ENCODE results near the gene FRMD4A.

The FRMD4A gene

GRCh38 chr10:14010769-14011574 lies 319.8 kb downstream of the FRMD4A start:
- Mint-ChIP-seq H3K4me1 (ENCODE audit: low read depth) (peaks cover 41% of the 10 kb centered on the region), H3K27ac (no peak overlapping the region), H3K9me3 (no peaks in the 10 kb centered on the region), H3K36me3 (ENCODE audit: low read depth) (no peaks in the 10 kb centered on the region), H3K27me3 (peaks cover 3% of the 10 kb centered on the region), H3K4me3 (no peak overlapping the region)
- DNase-seq: no peak

DNA sequence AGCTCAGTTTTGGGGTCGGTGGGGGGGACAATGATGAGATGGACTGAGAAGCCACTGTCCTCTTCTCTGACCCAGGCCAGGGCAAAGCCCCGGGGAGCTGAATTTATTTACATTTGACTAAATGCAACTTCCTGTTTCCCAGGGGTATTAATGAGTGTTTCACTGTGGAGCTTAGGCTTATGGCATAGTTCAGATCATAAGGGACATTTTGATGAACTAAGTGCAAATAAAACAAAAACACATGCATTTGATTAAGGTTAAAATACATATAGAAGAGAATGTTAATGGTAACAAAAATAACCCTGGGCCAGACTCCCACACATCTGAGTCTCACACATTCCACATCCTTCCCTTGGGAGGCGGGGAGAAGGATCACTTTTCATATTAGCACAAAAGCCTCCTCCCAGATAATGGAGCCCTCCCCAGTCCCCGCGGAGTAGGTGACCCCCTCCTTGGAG lies 320.6 kb downstream of the FRMD4A start:
- Mint-ChIP-seq H3K27ac (peak overlapping the region; percentile 91), H3K4me3 (peak overlapping the region; percentile 78), H3K9me3 (no peaks in the 10 kb centered on the region), H3K27me3 (no peaks in the 10 kb centered on the region), H3K4me1 (ENCODE audit: low read depth) (peaks cover 35% of the 10 kb centered on the region), H3K36me3 (ENCODE audit: low read depth) (no peaks in the 10 kb centered on the region)
- DNase-seq: no peak

GRCh38 chr10:14009371-14010100 lies 321.2 kb downstream of the FRMD4A start:
- H3K4me3 Mint-ChIP-seq: peak overlapping the region; percentile 78
- peak overlapping the region; percentile 91 for H3K27ac Mint-ChIP-seq
- peaks cover 35% of the 10 kb centered on the region for H3K4me1 Mint-ChIP-seq (ENCODE audit: low read depth)
- H3K27me3 Mint-ChIP-seq: no peaks in the 10 kb centered on the region
- H3K36me3 Mint-ChIP-seq (ENCODE audit: low read depth): no peaks in the 10 kb centered on the region
- DNase-seq: peak; percentile 73
- no peaks in the 10 kb centered on the region for H3K9me3 Mint-ChIP-seq

DNA sequence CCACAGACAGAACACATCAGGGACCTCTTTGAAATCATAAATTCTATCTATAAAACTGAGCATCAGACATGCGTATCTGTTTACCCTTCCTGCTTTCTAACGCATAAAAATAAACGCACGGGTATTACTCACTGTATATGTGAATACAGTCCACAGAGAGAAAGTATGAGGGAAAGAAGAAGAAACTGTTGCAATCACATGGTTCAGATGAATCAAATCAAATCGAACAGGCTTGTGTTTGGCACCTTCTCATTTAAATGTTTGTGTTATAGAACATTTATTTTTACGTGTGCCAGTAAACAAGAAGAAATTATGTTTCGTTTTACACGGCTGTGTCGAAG lies 322.0 kb downstream of the FRMD4A start:
- H3K4me1 Mint-ChIP-seq (ENCODE audit: low read depth): peaks cover 41% of the 10 kb centered on the region
- peak overlapping the region; percentile 78 for H3K4me3 Mint-ChIP-seq
- no peaks in the 10 kb centered on the region for H3K36me3 Mint-ChIP-seq (ENCODE audit: low read depth)
- no peak for DNase-seq
- H3K27ac Mint-ChIP-seq: peak overlapping the region; percentile 61
- H3K27me3 Mint-ChIP-seq: no peaks in the 10 kb centered on the region
- no peaks in the 10 kb centered on the region for H3K9me3 Mint-ChIP-seq

DNA sequence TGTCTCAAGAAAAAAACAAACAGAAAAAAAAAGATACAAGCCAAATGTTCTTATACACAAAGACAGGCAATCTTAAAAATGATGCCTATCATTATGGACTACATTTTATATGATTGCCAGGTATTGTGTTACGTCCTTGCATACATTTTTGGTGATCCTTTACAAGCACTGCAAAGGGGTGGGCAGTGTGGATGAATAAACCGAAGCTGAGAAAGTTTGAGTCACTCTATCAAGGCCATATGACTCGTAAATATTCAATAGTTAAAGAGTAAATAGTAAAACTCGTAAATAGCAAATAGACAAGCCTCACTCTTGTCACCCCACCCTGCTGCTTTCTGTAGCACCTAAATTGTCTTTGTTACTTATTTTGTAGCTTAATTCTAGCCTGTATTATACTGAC lies 326.2 kb downstream of the FRMD4A start:
- DNase-seq: no peak
- Mint-ChIP-seq H3K4me1 (ENCODE audit: low read depth) (peaks cover 43% of the 10 kb centered on the region), H3K4me3 (no peak overlapping the region), H3K36me3 (ENCODE audit: low read depth) (no peaks in the 10 kb centered on the region), H3K27me3 (no peaks in the 10 kb centered on the region), H3K27ac (no peak overlapping the region), H3K9me3 (no peaks in the 10 kb centered on the region)

DNA sequence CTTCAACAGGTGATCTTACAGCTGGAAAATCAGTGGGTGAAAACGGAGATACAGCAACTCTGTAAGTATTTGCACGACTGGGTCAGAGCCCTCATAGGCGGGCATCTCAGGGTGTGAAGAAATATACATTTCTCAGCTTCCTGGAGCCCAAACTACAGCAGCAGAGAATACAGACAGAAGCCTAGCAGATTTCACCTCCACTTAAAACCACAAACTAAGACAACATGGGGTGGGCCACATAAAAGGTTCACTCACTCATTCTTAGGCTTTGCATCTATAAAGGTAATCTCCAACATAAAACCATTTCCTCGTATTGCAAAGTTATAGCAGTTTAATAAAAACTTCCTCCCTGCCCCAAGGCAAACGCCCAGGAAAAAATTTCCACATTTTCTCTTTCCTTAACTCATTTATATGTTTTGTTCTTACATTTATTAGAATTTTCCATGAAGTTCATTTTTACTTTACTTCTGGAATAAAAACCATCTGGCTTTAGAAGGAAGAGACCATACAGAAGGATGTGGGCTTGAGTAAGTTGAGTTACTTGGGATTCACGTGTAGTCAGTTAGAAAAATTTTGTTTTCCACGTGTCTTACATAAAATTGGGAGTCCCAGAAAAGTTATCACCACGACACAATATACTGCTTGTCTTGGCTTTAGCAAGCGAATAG lies 327.1 kb downstream of the FRMD4A start:
- H3K27me3 Mint-ChIP-seq: no peaks in the 10 kb centered on the region
- H3K4me1 Mint-ChIP-seq (ENCODE audit: low read depth): peaks cover 34% of the 10 kb centered on the region
- no peaks in the 10 kb centered on the region for H3K36me3 Mint-ChIP-seq (ENCODE audit: low read depth)
- no peak overlapping the region for H3K4me3 Mint-ChIP-seq
- no peaks in the 10 kb centered on the region for H3K9me3 Mint-ChIP-seq
- no peak overlapping the region for H3K27ac Mint-ChIP-seq
- DNase-seq: no peak

GRCh38 chr10:14001298-14002040 lies 329.3 kb downstream of the FRMD4A start:
- Mint-ChIP-seq H3K4me1 (ENCODE audit: low read depth) (peaks cover 21% of the 10 kb centered on the region), H3K36me3 (ENCODE audit: low read depth) (no peaks in the 10 kb centered on the region), H3K9me3 (no peaks in the 10 kb centered on the region), H3K27ac (no peak overlapping the region), H3K4me3 (no peak overlapping the region), H3K27me3 (no peaks in the 10 kb centered on the region)
- DNase-seq: no peak

DNA sequence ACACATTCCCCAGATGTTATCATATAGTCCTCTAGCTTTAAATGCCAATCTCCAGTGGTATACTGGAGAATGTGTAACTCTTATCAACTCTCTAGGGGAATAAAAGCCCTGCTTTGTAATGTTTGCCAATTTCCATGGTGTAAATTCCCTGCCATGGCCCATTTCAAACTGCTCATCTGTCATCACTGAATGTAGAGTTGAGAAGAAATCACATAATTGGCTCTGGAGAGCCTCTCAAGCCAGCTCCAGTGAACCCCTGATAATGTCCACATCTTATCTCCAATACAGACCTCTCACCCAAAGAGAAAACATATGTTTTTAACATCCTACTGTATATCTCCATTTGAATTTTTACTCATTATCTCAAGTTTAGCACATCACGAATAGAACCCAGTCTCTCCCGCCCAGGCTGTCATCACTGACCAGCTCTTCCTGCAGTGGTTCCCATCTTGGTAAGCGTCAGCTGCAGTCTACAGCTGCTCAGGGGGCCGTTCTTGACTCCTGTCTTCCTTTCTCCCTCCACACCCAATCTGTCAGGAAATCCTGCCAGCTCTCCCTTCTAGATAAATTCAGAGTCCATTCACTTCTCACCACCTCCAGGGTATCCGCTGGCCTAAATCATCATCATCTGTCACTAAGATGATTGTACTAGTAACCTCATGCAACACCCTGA lies 332.4 kb downstream of the FRMD4A start:
- Mint-ChIP-seq H3K27ac (no peak overlapping the region), H3K4me3 (no peak overlapping the region), H3K27me3 (no peaks in the 10 kb centered on the region), H3K4me1 (ENCODE audit: low read depth) (peaks cover 18% of the 10 kb centered on the region), H3K36me3 (ENCODE audit: low read depth) (no peaks in the 10 kb centered on the region), H3K9me3 (no peaks in the 10 kb centered on the region)
- DNase-seq: no peak

GRCh38 chr10:13997650-13998049 lies 333.1 kb downstream of the FRMD4A start:
- no peak for DNase-seq
- no peaks in the 10 kb centered on the region for H3K36me3 Mint-ChIP-seq (ENCODE audit: low read depth)
- H3K4me3 Mint-ChIP-seq: no peak overlapping the region
- no peaks in the 10 kb centered on the region for H3K9me3 Mint-ChIP-seq
- H3K4me1 Mint-ChIP-seq (ENCODE audit: low read depth): peaks cover 12% of the 10 kb centered on the region
- H3K27me3 Mint-ChIP-seq: no peaks in the 10 kb centered on the region
- no peak overlapping the region for H3K27ac Mint-ChIP-seq

DNA sequence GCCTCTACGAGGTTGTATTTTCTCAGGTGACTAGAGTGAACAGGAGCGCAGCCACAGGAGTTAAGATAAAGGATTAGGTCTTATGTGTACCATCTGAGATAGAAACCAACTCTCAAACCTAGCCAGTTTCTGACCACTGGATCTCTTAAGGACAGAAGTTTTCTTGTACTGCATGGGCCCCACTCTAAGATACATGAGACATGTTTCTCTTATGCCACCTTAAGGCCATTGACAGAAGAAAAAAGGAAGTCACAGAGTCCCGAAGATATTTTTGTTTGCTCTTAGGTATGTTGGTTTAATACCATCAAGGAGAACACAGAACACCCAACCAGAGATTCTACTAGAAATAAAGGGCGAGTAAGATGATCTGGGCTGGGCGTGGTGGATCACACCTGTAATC lies 335.8 kb downstream of the FRMD4A start:
- Mint-ChIP-seq H3K27me3 (no peaks in the 10 kb centered on the region), H3K4me1 (ENCODE audit: low read depth) (peaks cover 8% of the 10 kb centered on the region), H3K27ac (no peak overlapping the region), H3K9me3 (no peaks in the 10 kb centered on the region), H3K36me3 (ENCODE audit: low read depth) (no peaks in the 10 kb centered on the region), H3K4me3 (no peak overlapping the region)
- no peak for DNase-seq

- Mint-ChIP-seq H3K9me3 (no peaks in the 10 kb centered on the region), H3K27ac (no peak overlapping the region)
- no peak for DNase-seq
Observed at GRCh38 chr10:13993673-13994089, 337.0 kb downstream of the FRMD4A start.

DNA sequence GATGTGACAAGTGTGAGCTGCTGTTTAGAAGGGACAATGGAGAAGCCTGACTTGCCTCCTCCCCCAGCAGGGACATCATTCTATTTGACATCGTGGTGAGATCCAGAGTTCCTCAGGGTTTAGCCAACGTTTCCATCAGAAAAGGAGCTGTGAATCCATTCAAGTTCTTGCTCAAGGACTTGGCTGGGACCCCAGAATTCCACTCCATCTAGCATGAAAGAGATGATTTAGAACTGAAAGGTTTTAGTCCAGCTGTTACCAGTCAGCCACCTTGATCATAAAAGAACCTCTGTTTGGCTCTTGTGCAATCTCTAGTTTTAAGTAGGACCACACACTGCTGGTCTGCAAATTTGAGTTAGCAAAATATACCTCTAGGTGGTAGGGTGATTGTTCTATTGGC lies 337.6 kb downstream of the FRMD4A start:
- Mint-ChIP-seq H3K27me3 (no peaks in the 10 kb centered on the region), H3K4me3 (no peak overlapping the region), H3K4me1 (ENCODE audit: low read depth) (peaks cover 11% of the 10 kb centered on the region), H3K27ac (no peak overlapping the region), H3K36me3 (ENCODE audit: low read depth) (no peaks in the 10 kb centered on the region), H3K9me3 (no peaks in the 10 kb centered on the region)
- no peak for DNase-seq

More at GRCh38 chr10:13993673-13994089, 337.0 kb downstream of the FRMD4A start:
- H3K4me1 Mint-ChIP-seq (ENCODE audit: low read depth): peaks cover 8% of the 10 kb centered on the region
- no peak overlapping the region for H3K4me3 Mint-ChIP-seq
- no peaks in the 10 kb centered on the region for H3K27me3 Mint-ChIP-seq
- H3K36me3 Mint-ChIP-seq (ENCODE audit: low read depth): no peaks in the 10 kb centered on the region

GRCh38 chr10:13991353-13991752 lies 339.4 kb downstream of the FRMD4A start:
- DNase-seq: no peak
- Mint-ChIP-seq H3K4me1 (ENCODE audit: low read depth) (peaks cover 23% of the 10 kb centered on the region), H3K27ac (no peak overlapping the region), H3K27me3 (no peaks in the 10 kb centered on the region), H3K9me3 (no peaks in the 10 kb centered on the region), H3K36me3 (ENCODE audit: low read depth) (no peaks in the 10 kb centered on the region), H3K4me3 (no peak overlapping the region)

DNA sequence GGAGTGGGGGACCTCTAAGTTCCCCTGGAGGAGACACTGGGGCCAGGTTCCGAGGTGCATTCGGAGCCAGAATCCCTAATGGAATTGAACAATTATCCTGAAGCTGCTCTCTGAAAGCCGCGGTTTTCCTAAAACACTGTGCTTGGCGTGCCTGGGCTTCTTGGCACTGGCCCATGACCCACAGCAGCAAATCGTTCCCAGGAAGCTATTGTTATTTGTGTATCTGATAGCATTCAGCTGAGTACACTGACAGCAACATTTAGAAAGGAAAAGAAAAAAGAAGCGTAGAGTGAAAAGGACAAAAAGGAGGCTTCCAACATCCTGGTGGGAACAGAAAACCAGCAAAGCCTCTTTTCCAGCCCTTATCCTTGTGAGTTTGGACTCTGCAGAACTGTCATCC lies 339.8 kb downstream of the FRMD4A start:
- Mint-ChIP-seq H3K27me3 (no peaks in the 10 kb centered on the region), H3K36me3 (ENCODE audit: low read depth) (no peaks in the 10 kb centered on the region), H3K9me3 (no peaks in the 10 kb centered on the region), H3K4me3 (no peak overlapping the region), H3K27ac (no peak overlapping the region), H3K4me1 (ENCODE audit: low read depth) (peaks cover 23% of the 10 kb centered on the region)
- no peak for DNase-seq

Data from activated T-cell treated with anti-CD3 and anti-CD28 coated beads, Interleukin-2, amount 50 U/mL, for 24 hours (primary cell).